Activated T-cell treated with anti-CD3 and anti-CD28 coated beads for 1 hour (primary cell): ENCODE results near the gene TUBB8B.
"Not testable (repeated sequence)": the region's sequence is repeated elsewhere in the genome, so short reads cannot be mapped to it uniquely, and the experiment has no call there.

Experiments used
- DNase-seq: peaks from one replicate; pipeline ENCODE4 v3.0.0-alpha.2; 2020; ENCODE audit warnings: low read depth

Gene TUBB8B

DNA sequence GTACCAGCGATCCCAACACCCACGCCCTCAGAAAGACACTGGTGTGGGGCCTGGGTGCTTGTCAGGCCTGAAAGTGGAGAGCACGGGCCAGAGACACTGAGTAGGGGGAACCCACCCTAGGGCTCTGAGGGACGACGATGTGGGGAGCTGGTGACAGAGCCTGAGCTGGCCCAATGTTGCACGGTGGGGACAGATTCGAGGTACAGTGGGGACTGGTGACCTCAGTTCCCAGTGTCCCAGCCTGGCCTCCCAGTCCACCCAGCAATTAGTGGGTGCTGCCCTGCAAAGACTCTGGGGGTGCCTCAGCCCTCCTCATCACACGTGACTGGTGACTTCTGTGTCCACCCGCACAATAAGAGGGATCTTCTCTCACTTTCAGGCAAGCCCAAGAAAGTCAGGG is 36.6 kb downstream of the TUBB8B start:
- not testable (repeated sequence) for DNase-seq

DNA sequence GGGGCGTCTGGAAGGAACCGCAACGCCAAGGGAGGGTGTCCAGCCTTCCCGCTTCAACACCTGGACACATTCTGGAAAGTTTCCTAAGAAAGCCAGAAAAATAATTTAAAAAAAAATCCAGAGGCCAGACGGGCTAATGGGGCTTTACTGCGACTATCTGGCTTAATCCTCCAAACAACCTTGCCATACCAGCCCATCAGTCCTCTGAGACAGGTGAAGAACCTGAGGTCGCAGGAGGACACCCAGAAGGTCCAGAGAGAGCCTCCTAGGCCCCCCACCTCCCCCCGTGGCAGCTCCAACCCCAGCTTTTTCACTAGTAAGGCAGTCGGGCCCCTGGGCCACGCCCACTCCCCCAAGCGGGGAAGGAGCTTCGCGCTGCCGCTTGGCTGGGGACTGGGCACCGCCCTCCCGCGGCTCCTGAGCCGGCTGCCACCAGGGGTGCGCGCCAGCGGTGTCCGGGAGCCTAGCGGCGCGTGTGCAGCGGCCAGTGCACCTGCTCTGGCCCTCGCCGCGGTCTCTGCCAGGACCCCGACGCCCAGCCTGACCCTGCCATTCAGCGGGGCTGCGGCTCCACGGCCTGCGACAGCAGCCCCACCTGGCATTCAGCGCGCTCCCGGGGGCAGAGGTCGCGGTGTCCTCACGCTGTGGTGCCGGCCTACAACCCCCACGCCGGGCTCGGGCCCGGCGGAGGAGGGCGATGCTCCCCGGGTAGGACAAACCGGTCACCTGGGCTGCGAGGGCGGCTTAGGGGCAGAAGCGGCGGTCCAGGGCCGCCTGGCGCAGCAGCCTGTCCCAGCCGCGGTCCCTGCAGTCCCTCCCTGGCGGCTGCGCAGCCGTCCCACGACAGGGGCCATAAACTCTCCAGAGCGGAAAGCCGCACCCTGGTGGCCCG is 37.8 kb downstream of the TUBB8B start:
- not testable (repeated sequence) for DNase-seq

DNA sequence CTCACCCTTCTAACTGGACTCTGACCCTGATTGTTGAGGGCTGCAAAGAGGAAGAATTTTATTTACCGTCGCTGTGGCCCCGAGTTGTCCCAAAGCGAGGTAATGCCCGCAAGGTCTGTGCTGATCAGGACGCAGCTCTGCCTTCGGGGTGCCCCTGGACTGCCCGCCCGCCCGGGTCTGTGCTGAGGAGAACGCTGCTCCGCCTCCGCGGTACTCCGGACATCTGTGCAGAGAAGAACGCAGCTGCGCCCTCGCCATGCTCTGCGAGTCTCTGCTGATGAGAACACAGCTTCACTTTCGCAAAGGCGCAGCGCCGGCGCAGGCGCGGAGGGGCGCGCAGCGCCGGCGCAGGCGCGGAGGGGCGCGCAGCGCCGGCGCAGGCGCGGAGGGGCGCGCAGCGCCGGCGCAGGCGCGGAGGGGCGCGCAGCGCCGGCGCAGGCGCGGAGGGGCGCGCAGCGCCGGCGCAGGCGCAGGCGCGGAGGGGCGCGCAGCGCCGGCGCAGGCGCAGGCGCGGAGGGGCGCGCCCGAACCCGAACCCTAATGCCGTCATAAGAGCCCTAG is 38.7 kb downstream of the TUBB8B start:
- not testable (repeated sequence) for DNase-seq

DNA sequence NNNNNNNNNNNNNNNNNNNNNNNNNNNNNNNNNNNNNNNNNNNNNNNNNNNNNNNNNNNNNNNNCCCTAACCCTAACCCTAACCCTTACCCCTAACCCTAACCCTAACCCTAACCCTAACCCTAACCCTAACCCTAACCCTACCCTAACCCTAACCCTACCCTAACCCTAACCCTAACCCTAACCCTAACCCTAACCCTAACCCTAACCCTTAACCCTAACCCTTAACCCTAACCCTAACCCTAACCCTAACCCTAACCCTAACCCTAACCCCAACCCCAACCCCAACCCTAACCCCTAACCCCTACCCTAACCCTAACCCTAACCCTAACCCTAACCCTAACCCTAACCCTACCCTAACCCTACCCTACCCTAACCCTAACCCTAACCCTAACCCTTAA is 39.5 kb downstream of the TUBB8B start:
- not testable (repeated sequence) for DNase-seq
